Stimulated activated CD8-positive, alpha-beta memory T cell treated with anti-CD3 and anti-CD28 coated beads, Interleukin-7, amount 100 ng/mL, for 48 hours (primary cell): ENCODE results near the gene NCF4.

Experiments
- DNase-seq, 2 donors: peaks; one replicate each; pipeline ENCODE4 v3.0.0-alpha.2; 2020; ENCODE audit warnings: low read depth in 1 of 2; ENCODE audit errors: extremely low read depth in 1 of 2

The NCF4 gene

DNA sequence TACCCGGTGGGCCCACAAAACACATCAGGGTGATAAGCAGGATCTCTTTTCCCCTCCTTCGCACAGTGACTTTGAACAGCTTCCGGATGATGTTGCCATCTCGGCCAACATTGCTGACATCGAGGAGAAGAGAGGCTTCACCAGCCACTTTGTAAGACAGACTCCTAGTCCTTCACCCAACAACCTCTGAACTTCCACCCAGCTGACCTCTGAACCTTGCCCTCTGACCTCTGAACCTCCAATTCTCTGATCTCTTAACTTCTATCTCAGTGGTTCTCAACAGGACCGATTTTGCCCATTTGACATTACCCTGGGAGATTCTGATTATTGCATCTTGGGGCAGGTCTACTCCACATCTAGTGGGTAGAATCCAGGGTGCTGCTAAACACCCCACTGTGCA lies 3.2 kb downstream of the NCF4 start:
- no peak for DNase-seq

DNA sequence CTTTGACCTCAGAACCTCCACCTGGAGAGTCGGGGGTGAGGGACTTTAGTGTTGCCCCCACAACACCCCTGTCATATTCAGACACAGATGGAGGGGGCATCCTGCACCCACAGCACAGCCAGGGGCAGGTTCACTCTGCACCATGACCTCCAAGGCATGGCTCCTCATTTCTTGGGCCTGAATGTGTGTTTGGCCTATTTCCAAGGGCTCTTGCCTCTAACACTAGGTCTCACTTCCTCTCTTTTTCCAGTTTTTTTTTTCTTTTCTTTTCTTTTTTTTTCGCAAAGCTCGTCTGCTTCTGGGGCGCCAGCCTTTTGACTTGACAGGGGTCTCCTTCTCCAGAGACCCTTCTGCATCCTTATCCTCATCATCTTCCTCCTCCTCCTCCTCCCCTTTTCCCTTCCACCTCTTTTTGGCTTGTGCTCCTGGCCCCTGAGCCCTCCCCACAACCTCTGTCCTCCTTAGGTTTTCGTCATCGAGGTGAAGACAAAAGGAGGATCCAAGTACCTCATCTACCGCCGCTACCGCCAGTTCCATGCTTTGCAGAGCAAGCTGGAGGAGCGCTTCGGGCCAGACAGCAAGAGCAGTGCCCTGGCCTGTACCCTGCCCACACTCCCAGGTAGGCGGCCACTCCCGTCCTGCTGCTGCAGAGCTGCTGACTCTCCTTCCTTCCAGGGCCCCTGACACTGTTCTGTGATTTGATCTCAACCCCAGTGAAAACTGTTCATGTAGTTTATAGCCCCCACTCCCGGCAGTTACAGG lies 3.8 kb downstream of the NCF4 start:
- no peak for DNase-seq

DNA sequence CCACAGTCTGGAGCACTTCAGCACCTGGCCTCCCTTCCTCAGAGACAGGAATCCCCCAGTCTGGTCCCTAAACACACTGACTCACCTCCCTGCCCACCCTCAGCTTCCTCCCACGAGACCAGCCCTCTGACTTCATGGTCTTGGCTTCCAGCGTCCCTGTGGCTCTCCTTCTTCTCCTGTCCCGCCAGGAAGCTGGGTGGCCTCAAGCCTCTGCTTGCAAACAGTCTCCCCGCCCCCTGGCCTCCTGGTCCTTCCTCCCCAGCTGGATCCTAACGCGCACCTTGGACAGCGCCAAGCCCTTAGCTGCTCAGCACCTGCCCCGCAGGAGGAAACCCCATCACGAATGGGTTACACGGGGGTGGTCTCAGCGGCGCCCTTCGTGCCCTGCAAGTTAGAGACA lies 4.5 kb downstream of the NCF4 start:
- DNase-seq, result no peak

DNA sequence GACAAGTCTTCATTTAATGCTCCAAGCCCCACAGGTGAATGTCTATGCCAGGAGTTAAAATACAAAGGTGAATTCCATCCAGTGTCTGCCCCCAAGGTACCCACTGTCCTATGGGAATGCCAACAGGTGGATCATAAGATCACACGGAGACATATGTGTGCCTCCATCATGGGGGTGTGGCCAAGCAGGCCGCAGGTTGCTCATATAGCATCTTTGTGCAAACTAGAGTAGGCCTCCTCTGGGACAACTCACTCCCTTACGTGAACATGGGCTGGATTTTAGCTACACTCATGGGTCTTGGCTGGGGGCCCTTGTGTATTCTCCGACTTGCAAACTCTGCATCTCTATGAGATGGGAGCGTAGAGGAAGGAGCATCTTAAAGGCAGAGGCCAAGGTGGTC lies 6.9 kb downstream of the NCF4 start:
- DNase-seq, result no peak

DNA sequence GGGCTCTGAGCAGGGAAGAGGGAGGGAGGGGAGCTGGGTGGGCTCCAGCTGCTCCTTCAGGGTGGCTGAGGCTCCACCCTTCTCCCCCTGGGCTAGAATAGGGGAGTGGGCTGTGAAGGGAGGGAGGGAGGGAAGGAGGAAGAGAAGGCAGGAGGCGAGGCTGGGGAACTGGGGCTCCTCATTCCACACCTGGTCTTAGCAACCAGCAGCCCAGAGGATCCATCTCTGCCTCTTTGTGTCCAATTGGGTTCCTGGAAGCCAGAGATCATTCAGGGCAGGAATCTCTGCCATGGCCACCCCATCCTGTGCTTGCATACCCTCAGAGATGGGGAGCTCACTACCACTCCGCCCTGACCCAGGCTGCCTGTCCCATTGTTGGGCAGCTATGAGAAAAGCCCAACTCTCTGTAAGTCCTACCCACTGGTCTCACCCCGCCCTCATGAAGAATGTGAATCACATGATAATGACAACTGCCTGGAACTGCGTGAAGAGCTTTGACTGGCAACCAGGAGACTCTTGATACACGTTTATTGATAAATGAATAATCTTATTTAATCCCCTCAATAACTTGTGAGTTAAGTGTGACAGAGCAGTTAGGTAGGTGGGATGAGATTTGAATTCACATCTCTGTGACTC lies 7.9 kb downstream of the NCF4 start:
- no peak for DNase-seq

DNA sequence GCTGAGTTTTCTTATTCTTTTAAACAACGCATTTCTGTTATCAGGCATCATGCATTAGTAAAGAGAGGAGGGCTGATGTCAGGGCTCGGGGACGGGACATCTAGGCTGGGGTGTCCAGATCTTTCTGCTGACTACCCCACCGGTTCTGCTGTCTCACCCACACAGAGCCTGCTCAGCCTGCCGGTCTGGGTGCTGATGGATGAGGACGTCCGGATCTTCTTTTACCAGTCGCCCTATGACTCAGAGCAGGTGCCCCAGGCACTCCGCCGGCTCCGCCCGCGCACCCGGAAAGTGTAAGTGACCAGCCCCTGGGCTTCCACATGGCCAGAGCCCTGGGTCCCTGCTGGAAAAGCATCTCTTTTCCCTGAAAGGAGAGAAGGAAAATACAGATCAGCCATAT lies 9.4 kb downstream of the NCF4 start:
- no peak for DNase-seq

DNA sequence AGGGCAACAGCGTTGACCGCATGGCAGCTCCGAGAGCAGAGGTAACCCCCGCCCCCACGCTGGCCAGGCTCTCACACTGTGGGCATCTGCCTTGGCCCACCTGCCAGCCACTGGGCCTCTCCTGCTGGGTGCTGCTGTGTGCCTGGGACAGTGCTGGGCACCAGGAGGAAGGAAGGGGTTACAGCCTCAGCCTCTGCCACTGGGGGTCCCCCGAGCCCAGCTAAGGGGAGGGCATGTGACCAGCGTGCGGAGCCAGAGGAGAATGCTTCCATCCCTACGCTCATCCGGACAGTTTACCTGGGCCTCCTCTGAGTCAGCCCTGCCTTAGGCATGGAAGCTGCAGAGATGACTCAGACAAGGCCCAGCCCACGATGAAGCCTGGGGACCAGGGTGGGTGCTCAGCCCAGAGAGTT lies 10.9 kb downstream of the NCF4 start:
- DNase-seq, result no peak

DNA sequence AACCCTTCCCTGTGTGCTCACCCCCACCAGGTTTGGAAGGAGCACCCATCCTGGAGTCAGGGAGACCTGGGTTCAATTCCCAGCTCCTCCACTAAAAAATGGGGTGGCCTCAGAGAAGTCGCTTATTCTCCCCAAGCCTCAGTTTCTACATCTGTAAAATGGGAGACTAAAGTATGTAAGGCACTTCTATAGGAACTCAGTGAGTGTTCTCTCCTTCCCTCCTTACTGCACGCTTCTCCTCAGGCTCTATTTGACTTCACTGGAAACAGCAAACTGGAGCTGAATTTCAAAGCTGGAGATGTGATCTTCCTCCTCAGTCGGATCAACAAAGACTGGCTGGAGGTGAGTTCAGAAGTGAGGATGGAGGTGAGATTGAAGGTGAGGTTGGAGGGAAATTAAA lies 11.3 kb downstream of the NCF4 start:
- no peak for DNase-seq

DNA sequence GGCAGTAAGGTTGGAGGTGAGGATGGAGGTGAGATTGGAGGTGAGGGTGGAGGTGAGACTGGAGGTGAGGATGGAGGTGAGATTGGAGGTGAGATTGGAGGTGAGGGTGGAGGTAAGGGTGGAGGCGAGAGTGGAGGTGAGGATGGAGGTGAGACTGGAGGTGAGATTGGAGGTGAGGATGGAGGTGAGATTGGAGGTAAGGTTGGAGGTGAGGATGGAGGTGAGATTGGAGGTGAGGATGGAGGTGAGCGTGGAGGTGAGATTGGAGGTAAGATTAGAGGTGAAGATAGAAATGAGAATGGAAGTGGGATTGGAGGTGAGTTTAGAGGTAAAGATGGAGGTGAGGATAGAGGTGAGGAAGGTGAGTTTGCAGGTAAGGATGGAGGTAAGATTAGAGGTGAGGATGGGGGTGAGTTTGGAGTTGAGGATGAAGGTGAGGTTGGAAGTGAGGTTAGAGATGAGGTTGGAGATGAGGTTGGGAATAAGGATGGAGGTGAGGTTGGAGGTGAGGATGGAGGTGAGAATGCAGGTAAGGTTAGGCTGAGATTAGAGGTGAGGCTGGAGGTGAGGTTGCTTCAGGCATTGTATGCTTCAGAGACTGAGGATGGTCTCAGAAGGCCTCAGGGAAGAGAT lies 12.2 kb downstream of the NCF4 start:
- no peak for DNase-seq

DNA sequence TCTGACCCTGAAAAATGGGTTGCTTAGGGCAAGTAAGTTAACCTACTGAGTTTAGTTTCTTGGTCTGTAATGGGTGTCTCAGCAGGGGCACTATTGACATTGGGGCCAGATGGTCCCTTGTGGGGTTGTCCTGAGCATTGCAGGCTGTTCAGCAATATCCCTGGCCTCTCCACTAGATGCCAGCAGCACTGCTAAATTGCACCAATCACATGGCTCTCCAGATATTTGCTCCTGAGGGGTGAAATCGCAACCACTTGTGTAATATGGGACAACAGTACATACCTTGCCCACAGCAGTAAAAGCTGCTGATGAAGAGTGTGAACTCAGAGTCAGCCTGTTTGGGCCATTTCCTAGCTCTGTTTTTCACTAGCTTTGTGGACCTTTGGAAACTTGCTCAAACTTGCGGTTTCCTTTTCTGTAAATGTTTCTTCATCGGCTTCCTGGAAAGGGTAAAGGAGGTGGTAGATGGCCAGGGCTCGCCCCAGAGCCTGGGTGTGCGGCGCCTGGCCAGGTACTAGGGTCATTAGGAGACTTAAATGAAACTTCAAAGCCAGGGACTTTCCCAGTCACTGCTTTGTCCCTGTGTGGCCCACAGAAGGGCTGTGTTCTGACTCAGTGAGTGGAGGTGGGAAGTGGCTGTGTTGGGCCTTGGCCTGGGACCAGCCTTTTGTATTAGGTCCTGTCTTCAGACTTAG lies 13.0 kb downstream of the NCF4 start:
- DNase-seq, result peak; percentile 41 to 57

DNA sequence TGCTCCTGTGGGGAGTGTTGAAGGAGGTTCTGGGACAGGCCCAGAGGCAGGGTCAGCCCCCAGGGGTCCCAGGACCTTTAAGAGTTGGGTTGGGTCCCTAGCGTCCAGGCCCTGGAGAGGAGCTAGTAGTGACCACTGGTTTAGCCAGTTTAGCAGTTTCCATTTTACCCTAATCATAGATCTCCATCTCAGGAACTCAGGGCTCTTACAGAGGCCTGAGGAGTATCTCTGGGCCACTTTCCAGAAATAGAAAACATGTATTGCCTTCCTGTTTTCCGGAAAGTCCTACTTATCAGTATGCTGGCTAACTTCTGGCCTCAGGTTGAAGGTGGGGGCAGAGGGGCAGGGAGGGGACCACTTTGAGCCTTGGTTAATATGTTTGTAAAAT lies 13.5 kb downstream of the NCF4 start:
- DNase-seq, result no peak

DNA sequence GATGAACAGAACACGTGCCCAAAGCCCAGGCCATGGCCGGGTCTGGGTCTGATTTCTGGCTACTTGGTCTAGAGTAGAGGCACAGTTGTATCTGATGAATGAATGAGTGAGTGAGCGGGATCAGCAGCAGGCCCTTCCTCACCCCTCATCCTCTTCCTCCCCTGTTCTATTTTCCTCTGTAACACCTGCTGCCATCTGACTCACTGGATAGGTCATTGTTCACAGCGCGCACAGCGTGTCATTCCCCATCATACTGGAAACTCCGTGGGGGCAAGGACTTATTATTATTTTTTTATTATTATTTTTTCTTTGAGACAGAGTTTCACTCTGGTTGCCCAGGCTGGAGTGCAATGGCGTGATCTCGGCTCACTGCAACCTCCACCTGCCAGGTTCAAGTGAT lies 13.9 kb downstream of the NCF4 start:
- no peak for DNase-seq

DNA sequence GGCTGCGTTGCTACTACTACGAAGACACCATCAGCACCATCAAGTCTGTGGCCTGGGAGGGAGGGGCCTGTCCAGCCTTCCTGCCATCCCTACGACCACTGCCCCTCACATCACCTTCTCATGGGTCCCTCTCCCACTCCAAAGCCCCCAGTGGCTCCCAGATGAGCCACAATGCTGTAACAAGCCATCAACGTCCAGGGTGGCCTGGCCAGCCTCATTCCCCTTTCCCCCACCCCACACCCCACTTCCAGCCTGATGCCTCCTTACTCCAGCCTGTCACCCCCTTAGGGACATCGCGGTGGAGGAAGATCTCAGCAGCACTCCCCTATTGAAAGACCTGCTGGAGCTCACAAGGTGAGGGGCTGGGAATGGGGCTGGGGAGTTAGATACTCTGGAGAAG lies 14.9 kb downstream of the NCF4 start:
- no peak for DNase-seq

DNA sequence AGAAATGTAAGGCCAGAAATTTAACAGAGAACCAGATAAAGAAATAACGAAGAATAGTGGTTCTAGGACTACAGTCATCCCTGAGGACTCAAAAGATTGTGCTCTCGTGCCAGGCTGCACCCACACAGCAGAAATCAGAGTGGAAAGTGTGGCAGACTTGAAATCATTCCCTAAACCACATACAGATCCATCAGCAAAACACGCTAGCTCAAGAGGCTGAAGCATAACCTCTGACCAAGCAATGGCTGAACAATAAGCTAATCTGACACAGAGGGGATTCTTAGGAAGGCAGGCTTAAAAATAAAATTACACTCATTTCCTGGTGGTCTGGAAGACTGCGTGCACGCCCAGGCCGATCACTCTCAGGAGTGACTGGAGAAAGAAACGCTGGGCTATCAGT lies 19.0 kb downstream of the NCF4 start:
- no peak for DNase-seq

DNA sequence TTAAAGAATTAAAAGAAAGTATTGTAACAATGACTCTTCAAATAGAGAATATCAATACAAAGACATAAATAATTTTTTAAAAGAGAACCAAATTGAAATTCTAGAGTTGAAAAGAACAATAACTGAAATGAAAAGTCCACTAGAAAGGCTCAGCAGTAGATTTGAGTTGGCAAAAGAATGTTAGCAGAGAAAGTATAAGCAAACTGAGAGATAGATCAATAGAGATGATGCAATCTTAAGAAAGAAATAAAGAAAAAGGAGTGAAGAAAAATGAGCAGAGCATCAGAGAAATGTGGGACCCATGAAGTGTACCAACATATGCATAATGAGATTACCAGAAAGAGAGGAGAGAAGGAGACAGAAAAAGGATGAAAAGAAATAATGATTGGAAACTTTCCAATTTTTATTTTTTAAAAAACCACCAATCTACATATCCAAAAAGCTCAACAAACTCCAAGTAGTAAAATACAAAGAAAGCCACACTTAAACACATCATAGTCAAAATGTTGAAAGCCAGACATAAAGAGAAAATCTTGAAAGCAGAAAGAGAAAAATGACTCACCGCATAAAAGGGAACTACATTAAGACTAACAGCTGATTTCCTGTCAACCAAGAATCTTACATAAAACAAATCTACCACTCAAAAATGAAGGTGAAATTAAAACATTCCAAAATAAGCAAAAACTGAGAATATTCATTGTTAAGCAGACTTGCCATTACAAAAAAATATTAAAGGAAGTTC lies 20.9 kb downstream of the NCF4 start:
- no peak for DNase-seq

DNA sequence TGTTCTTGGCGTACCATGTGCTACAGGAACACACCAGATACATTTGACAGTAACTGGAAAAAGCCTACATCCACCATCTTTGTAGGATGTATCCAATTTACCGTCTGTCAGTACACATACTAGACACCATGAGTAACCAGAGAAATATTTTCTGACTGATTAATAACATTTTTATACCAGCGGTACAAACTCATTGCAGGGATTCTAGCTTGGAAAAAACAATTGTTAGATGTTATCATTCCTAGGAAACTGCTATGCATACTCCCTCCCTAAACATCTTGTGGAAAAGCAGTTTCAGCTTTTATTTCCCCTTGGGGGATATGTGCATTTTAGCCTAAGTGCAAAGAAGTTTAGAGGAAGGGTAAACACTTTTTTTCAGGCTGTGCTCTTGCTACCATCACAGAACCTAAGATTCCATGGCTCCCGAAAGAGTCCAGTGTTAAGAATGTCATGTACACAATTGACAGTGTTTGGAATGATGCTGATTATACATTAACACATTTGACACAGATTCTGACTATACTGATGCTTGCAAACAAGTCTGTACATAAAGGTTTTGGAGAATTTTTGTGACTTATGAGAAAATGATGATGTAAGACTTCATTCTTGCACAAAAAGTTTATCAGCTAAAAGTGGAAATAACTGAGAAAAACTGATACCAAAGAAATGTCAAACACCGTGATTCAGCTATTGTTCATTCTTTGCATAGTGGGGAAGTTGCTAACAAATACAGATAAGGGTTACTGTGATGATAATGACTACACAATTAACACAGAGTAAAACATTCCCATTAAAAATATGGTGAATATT lies 23.7 kb downstream of the NCF4 start:
- no peak for DNase-seq

DNA sequence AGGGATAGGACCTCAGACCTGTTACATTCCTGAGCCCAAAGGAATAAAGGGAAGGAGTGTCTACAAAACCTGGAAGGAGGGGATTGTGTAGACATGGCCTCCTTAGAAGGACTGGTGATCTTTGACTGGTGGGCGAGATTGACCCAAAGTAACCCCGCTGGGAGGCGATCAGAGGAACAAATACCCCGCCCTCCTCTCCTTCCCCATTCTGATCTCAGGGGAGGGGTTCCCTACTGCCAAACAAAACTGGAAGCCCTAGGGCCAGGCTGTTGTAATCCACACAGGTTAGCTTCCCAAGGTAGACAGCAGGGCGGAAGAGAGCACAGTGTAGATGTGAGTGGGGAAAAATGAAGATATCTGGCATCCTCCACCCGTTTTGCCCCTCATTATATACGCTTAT lies 24.7 kb downstream of the NCF4 start:
- DNase-seq, result no peak

DNA sequence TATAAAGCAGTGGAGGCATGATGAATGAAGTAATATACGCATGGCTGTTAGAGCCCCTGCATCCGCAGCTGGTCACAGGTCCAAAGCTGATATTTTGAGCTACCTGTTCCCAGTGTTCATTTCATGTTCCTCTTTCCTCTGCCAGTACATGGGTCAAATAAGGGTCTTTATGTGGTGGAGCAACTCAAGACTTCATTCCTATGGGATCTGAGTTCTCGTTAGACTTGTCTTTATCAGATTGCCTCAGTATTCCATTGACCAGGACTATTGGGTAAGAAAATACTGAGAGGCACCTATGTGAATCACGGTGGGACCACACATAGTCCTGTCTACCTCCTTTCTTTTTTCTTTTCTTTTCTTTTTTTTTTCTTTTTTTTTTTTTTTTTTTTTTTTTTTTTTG lies 25.2 kb downstream of the NCF4 start:
- no peak for DNase-seq

DNA sequence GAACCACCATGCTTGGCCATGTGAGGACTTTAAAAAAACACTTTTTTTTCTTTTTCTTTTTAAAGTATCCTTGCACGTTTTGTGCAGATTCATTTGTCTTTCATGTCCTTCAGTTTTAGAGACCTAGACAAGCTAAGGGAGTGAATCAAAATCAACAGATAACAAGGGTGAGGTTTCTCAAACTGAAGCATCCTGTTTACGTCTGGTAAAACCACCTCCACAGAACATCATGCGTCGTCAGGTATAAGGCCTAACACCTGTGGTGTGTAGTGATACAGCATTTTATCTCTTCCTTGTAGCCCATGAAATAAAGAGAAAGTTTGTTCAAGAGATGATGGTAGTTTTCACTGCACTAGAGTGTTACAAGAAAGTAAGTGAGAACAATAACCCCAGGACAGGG lies 26.4 kb downstream of the NCF4 start:
- no peak for DNase-seq

DNA sequence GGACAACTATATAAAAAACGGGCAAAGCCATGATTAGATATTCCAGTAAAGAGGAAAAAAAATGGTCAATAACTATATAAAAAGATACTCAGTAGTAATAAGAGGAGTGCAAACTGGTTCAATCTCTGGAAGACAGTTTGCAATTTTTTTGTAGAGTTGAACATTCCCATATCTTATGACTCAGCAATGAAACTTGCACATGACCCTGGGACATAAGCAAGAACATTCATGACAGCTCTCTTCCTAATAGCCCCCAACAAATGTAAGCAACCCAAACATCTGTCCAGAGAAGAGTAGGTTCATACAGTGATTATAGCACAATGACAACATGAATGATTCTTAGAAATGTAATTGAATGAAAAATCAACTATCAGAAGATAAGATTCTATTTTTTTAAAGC lies 30.8 kb downstream of the NCF4 start:
- no peak for DNase-seq
